ENCODE results near the gene C9.
"Not testable (repeated sequence)": the region's sequence is repeated elsewhere in the genome, so short reads cannot be mapped to it uniquely, and the experiment has no call there.

The C9 gene

GRCh38 chr5:39255406-39255805 is 108.9 kb downstream of the C9 start:
- no peak for DNase-seq

GRCh38 chr5:39254671-39255070 is 109.6 kb downstream of the C9 start:
- no peak for DNase-seq

GRCh38 chr5:39253196-39253595 is 111.1 kb downstream of the C9 start:
- DNase-seq, result no peak

- no peak for DNase-seq
Measured at GRCh38 chr5:39249564-39250274, 114.6 kb downstream of the C9 start.

- no peak for DNase-seq
Measured at GRCh38 chr5:39249069-39249468, 115.2 kb downstream of the C9 start.

- no peak for DNase-seq
Measured at GRCh38 chr5:39240750-39241149, 123.5 kb downstream of the C9 start.

- no peak for DNase-seq
Measured at GRCh38 chr5:39238366-39239105, 125.8 kb downstream of the C9 start.

- DNase-seq, result no peak
Measured at GRCh38 chr5:39236718-39237117, 127.6 kb downstream of the C9 start.

- no peak for DNase-seq
Measured at GRCh38 chr5:39235648-39236047, 128.6 kb downstream of the C9 start.

GRCh38 chr5:39234494-39234893 is 129.8 kb downstream of the C9 start:
- DNase-seq, result not testable (repeated sequence)

Measured in NCI-H510A (cell line).